ENCODE measurements around the gene COL27A1.
A peak's percentile ranks its signal among the peaks of the same experiment; 100 is the strongest.

The COL27A1 gene

DNA sequence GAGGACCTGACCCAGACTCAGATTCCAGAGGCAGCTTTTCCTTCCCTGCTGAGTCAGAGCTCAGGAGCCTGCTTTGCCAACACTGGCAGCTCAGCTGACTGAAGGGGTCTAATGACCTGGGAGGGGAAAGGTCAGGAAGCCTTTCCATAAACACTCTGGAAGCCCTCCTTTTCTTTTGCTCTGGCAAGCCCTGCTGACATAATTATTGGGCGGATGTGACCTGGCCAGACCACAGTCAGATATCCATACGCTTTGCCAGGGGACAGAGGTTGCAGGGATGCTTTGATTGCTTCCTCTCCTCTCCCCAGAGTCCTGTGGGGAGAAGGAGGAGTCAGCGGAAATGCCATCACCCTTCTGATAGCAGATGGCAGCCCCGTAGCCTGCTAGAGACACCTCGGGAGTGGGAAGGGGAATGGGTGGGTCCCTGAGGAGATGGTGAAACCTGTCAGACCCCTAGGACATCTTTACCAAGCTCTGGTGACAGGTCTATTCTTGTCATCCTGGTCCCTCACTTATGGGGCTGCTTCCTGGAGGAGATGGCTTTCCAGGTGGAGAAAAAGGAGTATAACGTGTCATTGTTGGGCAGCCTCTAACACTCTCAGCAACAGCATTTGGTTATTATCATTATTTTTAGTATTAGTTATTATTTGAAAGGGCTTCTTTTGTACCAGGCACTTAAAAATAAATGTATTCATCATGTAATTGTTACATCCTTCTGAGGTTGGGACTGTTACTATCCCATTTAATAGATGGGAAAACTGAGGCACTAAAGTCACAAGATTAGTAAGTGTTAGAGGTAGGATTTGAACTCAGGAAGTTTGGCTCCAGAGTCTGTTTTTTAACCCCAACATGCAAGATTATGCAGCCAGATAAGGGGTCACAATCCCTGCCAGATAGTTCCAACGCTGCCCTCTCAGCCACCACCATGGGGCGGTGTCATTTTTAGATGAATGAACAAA, 11.6 kb downstream of the COL27A1 start:
- WGBS (ENCODE audit: extremely low coverage, insufficient coverage, insufficient read length) = no CpG with 5 or more reads among the region's 8 CpGs

GRCh38 chr9:114167591-114168091, 12.3 kb downstream of the COL27A1 start:
- Histone ChIP-seq H3K79me2 (ENCODE audit: control insufficient read depth, insufficient read depth, low read length, poor library complexity) (no peaks in the 10 kb centered on the region), H3K4ac (ENCODE audit: low read depth, low read length) (no peak overlapping the region), H3K27me3 (ENCODE audit: insufficient read depth, low read length) (no peaks in the 10 kb centered on the region), H3K27ac (ENCODE audit: low read depth, low read length) (no peak overlapping the region), H2BK12ac (ENCODE audit: low read length) (no peak overlapping the region), H3K79me1 (ENCODE audit: low read length) (no peaks in the 10 kb centered on the region), H2BK5ac (ENCODE audit: low read depth, low read length, poor library complexity) (no peak overlapping the region), H2AK5ac (ENCODE audit: low read length) (no peak overlapping the region), H3K9me3 (ENCODE audit: insufficient read depth, low read depth, low read length) (no peaks in the 10 kb centered on the region), H4K12ac (ENCODE audit: low read depth, low read length) (no peak overlapping the region), H3K4me3 (ENCODE audit: low read depth, low read length) (no peak overlapping the region), H2AFZ (ENCODE audit: insufficient read depth, low read length, poor library complexity) (no peak overlapping the region), H4K8ac (ENCODE audit: low read depth, low read length) (no peak overlapping the region), H4K91ac (ENCODE audit: low read depth, low read length) (no peak overlapping the region), H3K36me3 (ENCODE audit: control insufficient read depth in 1 of 2, insufficient read depth in 2 of 2, low read length in 2 of 2) (peaks cover 44% of the 10 kb centered on the region in 2 experiments), H3K14ac (ENCODE audit: low read length) (no peak overlapping the region), H2BK120ac (ENCODE audit: insufficient read depth, low read length, poor library complexity) (no peak overlapping the region), H3K9ac (ENCODE audit: low read length) (no peak overlapping the region), H3K4me2 (ENCODE audit: low read length) (no peak overlapping the region), H3K4me1 (ENCODE audit: control insufficient read depth in 1 of 2, insufficient read depth in 2 of 2, low read length in 2 of 2) (peaks cover 18 to 21% of the 10 kb centered on the region in 2 experiments), H3K18ac (ENCODE audit: low read length) (peak overlapping the region; percentile 63), H3K23ac (ENCODE audit: low read length) (no peak overlapping the region)
- WGBS (ENCODE audit: extremely low coverage, insufficient coverage, insufficient read length) = no CpG with 5 or more reads among the region's 34 CpGs
- no peak for DNase-seq

More for the DNA sequence above, 11.6 kb downstream of the COL27A1 start:
- no peak overlapping the region for H3K27ac ChIP-seq (ENCODE audit: low read depth, low read length)
- H3K9ac ChIP-seq (ENCODE audit: low read length) = peak overlapping the region; percentile 21
- peaks cover 39 to 40% of the 10 kb centered on the region in 2 experiments for H3K36me3 ChIP-seq (ENCODE audit: control insufficient read depth in 1 of 2, insufficient read depth in 2 of 2, low read length in 2 of 2)
- H3K9me3 ChIP-seq (ENCODE audit: insufficient read depth, low read depth, low read length) = no peaks in the 10 kb centered on the region
- no peak overlapping the region for H3K18ac ChIP-seq (ENCODE audit: low read length)
- no peak overlapping the region for H3K4me2 ChIP-seq (ENCODE audit: low read length)
- H3K4me1 ChIP-seq (ENCODE audit: control insufficient read depth in 1 of 2, insufficient read depth in 2 of 2, low read length in 2 of 2) = peaks cover 21 to 27% of the 10 kb centered on the region in 2 experiments
- H3K4ac ChIP-seq (ENCODE audit: low read depth, low read length) = no peak overlapping the region
- H3K14ac ChIP-seq (ENCODE audit: low read length) = no peak overlapping the region
- no peak overlapping the region for H3K4me3 ChIP-seq (ENCODE audit: low read depth, low read length)
- no peak overlapping the region for H2AK5ac ChIP-seq (ENCODE audit: low read length)
- H2BK120ac ChIP-seq (ENCODE audit: insufficient read depth, low read length, poor library complexity) = no peak overlapping the region
- DNase-seq = no peak
- H3K27me3 ChIP-seq (ENCODE audit: insufficient read depth, low read length) = no peaks in the 10 kb centered on the region
- H3K79me2 ChIP-seq (ENCODE audit: control insufficient read depth, insufficient read depth, low read length, poor library complexity) = no peaks in the 10 kb centered on the region
- no peak overlapping the region for H4K8ac ChIP-seq (ENCODE audit: low read depth, low read length)
- no peak overlapping the region for H2BK5ac ChIP-seq (ENCODE audit: low read depth, low read length, poor library complexity)
- no peak overlapping the region for H3K23ac ChIP-seq (ENCODE audit: low read length)
- H3K79me1 ChIP-seq (ENCODE audit: low read length) = no peaks in the 10 kb centered on the region
- H4K12ac ChIP-seq (ENCODE audit: low read depth, low read length) = no peak overlapping the region
- no peak overlapping the region for H2BK12ac ChIP-seq (ENCODE audit: low read length)
- H4K91ac ChIP-seq (ENCODE audit: low read depth, low read length) = no peak overlapping the region
- H2AFZ ChIP-seq (ENCODE audit: insufficient read depth, low read length, poor library complexity) = no peak overlapping the region

DNA sequence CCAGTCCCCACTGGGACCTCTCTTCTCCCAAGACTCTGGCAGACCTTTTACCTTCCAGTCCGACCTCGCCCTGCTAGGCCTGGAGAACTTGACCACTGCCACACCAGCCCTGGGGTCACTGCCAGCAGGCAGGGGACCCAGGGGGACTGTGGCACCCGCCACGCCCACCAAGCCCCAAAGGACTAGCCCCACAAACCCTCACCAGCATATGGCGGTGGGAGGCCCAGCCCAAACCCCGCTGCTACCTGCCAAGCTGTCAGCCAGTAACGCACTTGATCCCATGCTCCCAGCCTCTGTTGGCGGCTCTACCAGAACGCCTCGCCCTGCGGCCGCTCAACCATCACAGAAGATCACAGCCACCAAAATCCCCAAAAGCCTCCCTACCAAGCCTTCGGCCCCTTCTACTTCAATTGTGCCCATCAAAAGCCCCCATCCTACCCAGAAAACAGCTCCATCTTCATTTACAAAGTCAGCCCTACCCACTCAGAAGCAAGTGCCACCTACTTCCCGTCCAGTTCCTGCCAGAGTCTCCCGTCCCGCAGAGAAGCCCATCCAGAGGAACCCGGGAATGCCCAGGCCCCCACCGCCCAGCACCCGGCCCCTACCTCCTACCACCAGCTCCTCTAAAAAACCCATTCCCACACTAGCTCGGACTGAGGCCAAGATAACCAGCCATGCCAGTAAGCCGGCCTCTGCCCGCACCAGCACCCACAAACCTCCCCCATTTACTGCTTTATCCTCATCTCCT, 13.1 kb downstream of the COL27A1 start:
- no peak overlapping the region for H2AK5ac ChIP-seq (ENCODE audit: low read length)
- H3K27me3 ChIP-seq (ENCODE audit: insufficient read depth, low read length) = no peaks in the 10 kb centered on the region
- no peak overlapping the region for H2BK120ac ChIP-seq (ENCODE audit: insufficient read depth, low read length, poor library complexity)
- no peak overlapping the region for H2AFZ ChIP-seq (ENCODE audit: insufficient read depth, low read length, poor library complexity)
- no peak overlapping the region for H2BK5ac ChIP-seq (ENCODE audit: low read depth, low read length, poor library complexity)
- WGBS (ENCODE audit: extremely low coverage, insufficient coverage, insufficient read length) = no CpG with 5 or more reads among the region's 22 CpGs
- no peaks in the 10 kb centered on the region for H3K79me1 ChIP-seq (ENCODE audit: low read length)
- H3K9ac ChIP-seq (ENCODE audit: low read length) = no peak overlapping the region
- no peak overlapping the region for H4K91ac ChIP-seq (ENCODE audit: low read depth, low read length)
- H4K12ac ChIP-seq (ENCODE audit: low read depth, low read length) = no peak overlapping the region
- no peak overlapping the region for H3K4ac ChIP-seq (ENCODE audit: low read depth, low read length)
- no peak overlapping the region for H3K4me3 ChIP-seq (ENCODE audit: low read depth, low read length)
- H3K9me3 ChIP-seq (ENCODE audit: insufficient read depth, low read depth, low read length) = no peaks in the 10 kb centered on the region
- no peak overlapping the region for H3K23ac ChIP-seq (ENCODE audit: low read length)
- peaks cover 44 to 49% of the 10 kb centered on the region in 2 experiments for H3K36me3 ChIP-seq (ENCODE audit: control insufficient read depth in 1 of 2, insufficient read depth in 2 of 2, low read length in 2 of 2)
- H3K4me1 ChIP-seq (ENCODE audit: control insufficient read depth in 1 of 2, insufficient read depth in 2 of 2, low read length in 2 of 2) = peaks cover 15 to 17% of the 10 kb centered on the region in 2 experiments
- H3K27ac ChIP-seq (ENCODE audit: low read depth, low read length) = no peak overlapping the region
- H3K4me2 ChIP-seq (ENCODE audit: low read length) = no peak overlapping the region
- H3K14ac ChIP-seq (ENCODE audit: low read length) = no peak overlapping the region
- no peaks in the 10 kb centered on the region for H3K79me2 ChIP-seq (ENCODE audit: control insufficient read depth, insufficient read depth, low read length, poor library complexity)
- H2BK12ac ChIP-seq (ENCODE audit: low read length) = no peak overlapping the region
- no peak overlapping the region for H3K18ac ChIP-seq (ENCODE audit: low read length)
- DNase-seq = no peak
- no peak overlapping the region for H4K8ac ChIP-seq (ENCODE audit: low read depth, low read length)

GRCh38 chr9:114169029-114169951, 14.0 kb downstream of the COL27A1 start:
- Histone ChIP-seq H4K91ac (ENCODE audit: low read depth, low read length) (no peak overlapping the region), H3K9me3 (ENCODE audit: insufficient read depth, low read depth, low read length) (no peaks in the 10 kb centered on the region), H3K4me3 (ENCODE audit: low read depth, low read length) (no peak overlapping the region), H4K8ac (ENCODE audit: low read depth, low read length) (no peak overlapping the region), H3K27ac (ENCODE audit: low read depth, low read length) (no peak overlapping the region), H2BK120ac (ENCODE audit: insufficient read depth, low read length, poor library complexity) (no peak overlapping the region), H2BK5ac (ENCODE audit: low read depth, low read length, poor library complexity) (no peak overlapping the region), H4K12ac (ENCODE audit: low read depth, low read length) (no peak overlapping the region), H3K23ac (ENCODE audit: low read length) (no peak overlapping the region), H3K14ac (ENCODE audit: low read length) (no peak overlapping the region), H3K4me1 (ENCODE audit: control insufficient read depth in 1 of 2, insufficient read depth in 2 of 2, low read length in 2 of 2) (peaks cover 11 to 12% of the 10 kb centered on the region in 2 experiments), H3K36me3 (ENCODE audit: control insufficient read depth in 1 of 2, insufficient read depth in 2 of 2, low read length in 2 of 2) (peaks cover 44 to 49% of the 10 kb centered on the region in 2 experiments), H3K27me3 (ENCODE audit: insufficient read depth, low read length) (no peaks in the 10 kb centered on the region), H3K79me1 (ENCODE audit: low read length) (no peaks in the 10 kb centered on the region), H2AFZ (ENCODE audit: insufficient read depth, low read length, poor library complexity) (no peak overlapping the region), H3K4me2 (ENCODE audit: low read length) (no peak overlapping the region), H2AK5ac (ENCODE audit: low read length) (no peak overlapping the region), H3K9ac (ENCODE audit: low read length) (no peak overlapping the region), H3K4ac (ENCODE audit: low read depth, low read length) (no peak overlapping the region), H3K18ac (ENCODE audit: low read length) (no peak overlapping the region), H2BK12ac (ENCODE audit: low read length) (no peak overlapping the region), H3K79me2 (ENCODE audit: control insufficient read depth, insufficient read depth, low read length, poor library complexity) (no peaks in the 10 kb centered on the region)
- no CpG with 5 or more reads among the region's 23 CpGs for WGBS (ENCODE audit: extremely low coverage, insufficient coverage, insufficient read length)
- no peak for DNase-seq

Data from trophoblast cell (in vitro differentiated cells and primary cell).